ENCODE data around the gene SLC9B2. TPM values are rescaled to one million over a fixed set of nuclear protein-coding genes. Genes with fewer than 3 reads are reported as not detected.
A peak's percentile ranks its signal among the peaks of the same experiment; 100 is the strongest.

The SLC9B2 gene
- total RNA-seq, 1 donor: 23.5 TPM

GRCh38 chr4:103097112-103097511 is 20.6 kb upstream of the SLC9B2 start:
- Histone ChIP-seq H3K27ac (ENCODE audit: low read depth, low read length) (no peak overlapping the region), H3K36me3 (ENCODE audit: insufficient read depth, low read length) (no peaks in the 10 kb centered on the region), H4K20me1 (ENCODE audit: insufficient read depth, low read length) (no peaks in the 10 kb centered on the region), H3K9me3 (ENCODE audit: low read depth, low read length) (no peaks in the 10 kb centered on the region), H2AFZ (ENCODE audit: low read length) (no peak overlapping the region), H3K4me2 (ENCODE audit: insufficient read depth, low read length) (no peak overlapping the region), H3K4me1 (ENCODE audit: insufficient read depth, low read length) (peaks cover 17% of the 10 kb centered on the region), H3K27me3 (ENCODE audit: insufficient read depth, low read length) (no peaks in the 10 kb centered on the region), H3K4me3 (ENCODE audit: insufficient read depth, low read length) (no peak overlapping the region), H3K79me2 (ENCODE audit: insufficient read depth, low read length) (peaks cover 16% of the 10 kb centered on the region)
- TF ChIP-seq, protein P1, sequence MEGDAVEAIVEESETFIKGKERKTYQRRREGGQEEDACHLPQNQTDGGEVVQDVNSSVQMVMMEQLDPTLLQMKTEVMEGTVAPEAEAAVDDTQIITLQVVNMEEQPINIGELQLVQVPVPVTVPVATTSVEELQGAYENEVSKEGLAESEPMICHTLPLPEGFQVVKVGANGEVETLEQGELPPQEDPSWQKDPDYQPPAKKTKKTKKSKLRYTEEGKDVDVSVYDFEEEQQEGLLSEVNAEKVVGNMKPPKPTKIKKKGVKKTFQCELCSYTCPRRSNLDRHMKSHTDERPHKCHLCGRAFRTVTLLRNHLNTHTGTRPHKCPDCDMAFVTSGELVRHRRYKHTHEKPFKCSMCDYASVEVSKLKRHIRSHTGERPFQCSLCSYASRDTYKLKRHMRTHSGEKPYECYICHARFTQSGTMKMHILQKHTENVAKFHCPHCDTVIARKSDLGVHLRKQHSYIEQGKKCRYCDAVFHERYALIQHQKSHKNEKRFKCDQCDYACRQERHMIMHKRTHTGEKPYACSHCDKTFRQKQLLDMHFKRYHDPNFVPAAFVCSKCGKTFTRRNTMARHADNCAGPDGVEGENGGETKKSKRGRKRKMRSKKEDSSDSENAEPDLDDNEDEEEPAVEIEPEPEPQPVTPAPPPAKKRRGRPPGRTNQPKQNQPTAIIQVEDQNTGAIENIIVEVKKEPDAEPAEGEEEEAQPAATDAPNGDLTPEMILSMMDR (IDR thresholded peaks at IDR 0.05; ENCODE audit: extremely low read depth, low read depth, low read length): no peak
- no peak for DNase-seq (ENCODE audit: insufficient read length, low spot score, missing footprints)

- no peak for DNase-seq (ENCODE audit: insufficient read length, low spot score, missing footprints)
- peaks cover 21% of the 10 kb centered on the region for H3K4me1 ChIP-seq (ENCODE audit: insufficient read depth, low read length)
- H3K9me3 ChIP-seq (ENCODE audit: low read depth, low read length): no peaks in the 10 kb centered on the region
- peaks cover 16% of the 10 kb centered on the region for H3K79me2 ChIP-seq (ENCODE audit: insufficient read depth, low read length)
- H4K20me1 ChIP-seq (ENCODE audit: insufficient read depth, low read length): no peaks in the 10 kb centered on the region
- H3K27me3 ChIP-seq (ENCODE audit: insufficient read depth, low read length): no peaks in the 10 kb centered on the region
- no peak overlapping the region for H3K27ac ChIP-seq (ENCODE audit: low read depth, low read length)
- H3K4me2 ChIP-seq (ENCODE audit: insufficient read depth, low read length): no peak overlapping the region
- TF ChIP-seq, protein P1 (IDR thresholded peaks at IDR 0.05; ENCODE audit: extremely low read depth, low read depth, low read length): no peak
- peaks cover 10% of the 10 kb centered on the region for H3K36me3 ChIP-seq (ENCODE audit: insufficient read depth, low read length)
- no peak overlapping the region for H3K4me3 ChIP-seq (ENCODE audit: insufficient read depth, low read length)
- no peak overlapping the region for H2AFZ ChIP-seq (ENCODE audit: low read length)
Observed at GRCh38 chr4:103095080-103095479, 18.5 kb upstream of the SLC9B2 start.

- Histone ChIP-seq H3K36me3 (ENCODE audit: insufficient read depth, low read length) (peaks cover 34% of the 10 kb centered on the region), H3K79me2 (ENCODE audit: insufficient read depth, low read length) (peaks cover 3% of the 10 kb centered on the region), H2AFZ (ENCODE audit: low read length) (peak overlapping the region; percentile 44), H3K4me3 (ENCODE audit: insufficient read depth, low read length) (peak overlapping the region; percentile 20), H3K4me2 (ENCODE audit: insufficient read depth, low read length) (peak overlapping the region; percentile 56), H3K27ac (ENCODE audit: low read depth, low read length) (peak overlapping the region; percentile 8), H3K4me1 (ENCODE audit: insufficient read depth, low read length) (peaks cover 7% of the 10 kb centered on the region), H4K20me1 (ENCODE audit: insufficient read depth, low read length) (no peaks in the 10 kb centered on the region), H3K9me3 (ENCODE audit: low read depth, low read length) (no peaks in the 10 kb centered on the region), H3K27me3 (ENCODE audit: insufficient read depth, low read length) (no peaks in the 10 kb centered on the region)
- TF ChIP-seq, protein P1 (IDR thresholded peaks at IDR 0.05; ENCODE audit: extremely low read depth, low read depth, low read length): no peak
- no peak for DNase-seq (ENCODE audit: insufficient read length, low spot score, missing footprints)
Observed at GRCh38 chr4:103092245-103092644, 15.7 kb upstream of the SLC9B2 start.

DNA sequence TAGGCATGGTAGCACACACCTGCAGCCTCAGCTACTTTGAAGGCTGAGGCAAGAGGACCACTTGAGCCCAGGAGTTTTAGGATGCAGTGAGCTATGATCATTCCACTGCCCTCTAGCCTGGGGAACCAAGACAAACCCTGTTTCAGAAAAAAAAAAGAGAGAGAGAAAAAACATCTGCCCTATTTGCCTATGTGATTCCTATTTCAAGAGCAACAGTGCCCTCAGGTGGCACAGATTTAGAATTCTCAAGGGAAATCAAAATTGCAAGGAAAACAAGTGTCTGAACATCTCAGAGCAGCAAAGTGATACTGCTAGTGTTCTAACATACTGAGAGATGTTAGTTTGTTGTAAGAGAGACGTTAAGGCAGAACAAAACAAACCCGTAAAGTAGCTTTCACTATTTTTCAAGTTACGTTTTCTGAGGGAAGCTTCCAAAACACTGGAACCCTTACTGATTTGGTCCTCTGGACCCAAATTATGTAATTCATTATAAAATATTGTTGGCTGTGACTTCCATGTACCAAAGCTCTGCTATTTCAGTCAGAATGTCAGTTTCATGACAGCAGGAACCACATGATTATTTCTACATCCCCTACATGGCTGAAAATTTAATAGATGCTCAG is 15.2 kb upstream of the SLC9B2 start:
- Histone ChIP-seq H3K36me3 (ENCODE audit: insufficient read depth, low read length) (peaks cover 39% of the 10 kb centered on the region), H3K27me3 (ENCODE audit: insufficient read depth, low read length) (no peaks in the 10 kb centered on the region), H3K4me3 (ENCODE audit: insufficient read depth, low read length) (no peak overlapping the region), H2AFZ (ENCODE audit: low read length) (no peak overlapping the region), H4K20me1 (ENCODE audit: insufficient read depth, low read length) (no peaks in the 10 kb centered on the region), H3K4me1 (ENCODE audit: insufficient read depth, low read length) (peaks cover 7% of the 10 kb centered on the region), H3K79me2 (ENCODE audit: insufficient read depth, low read length) (no peaks in the 10 kb centered on the region), H3K27ac (ENCODE audit: low read depth, low read length) (peak overlapping the region; percentile 8), H3K4me2 (ENCODE audit: insufficient read depth, low read length) (peak overlapping the region; percentile 56), H3K9me3 (ENCODE audit: low read depth, low read length) (no peaks in the 10 kb centered on the region)
- no peak for DNase-seq (ENCODE audit: insufficient read length, low spot score, missing footprints)
- TF ChIP-seq, protein P1 (IDR thresholded peaks at IDR 0.05; ENCODE audit: extremely low read depth, low read depth, low read length): peak; percentile 66

Measured in osteoblast (primary cell).